Measurements from ENCODE around the gene ZRANB1.

- TF ChIP-seq CTCF (conservative IDR thresholded peaks at IDR 0.05; ENCODE audit: low read length) (no peak), EZH2phosphoT487 (IDR thresholded peaks at IDR 0.05; ENCODE audit: borderline replicate concordance, low read depth, low read length) (no peak)
Observed at GRCh38 chr10:124955868-124956267, 13.9 kb downstream of the ZRANB1 start.

All from OCI-LY7 (cell line).